ENCODE data around the gene LRRTM4.

Gene LRRTM4

GRCh38 chr2:76851000-76851399, 671.2 kb downstream of the LRRTM4 start:
- no peaks in the 10 kb centered on the region for H3K4me1 ChIP-seq (ENCODE audit: low read length)
- no peak overlapping the region for H3K27ac ChIP-seq (ENCODE audit: low read length)
- no peaks in the 10 kb centered on the region for H3K79me2 ChIP-seq (ENCODE audit: low read length)
- no peaks in the 10 kb centered on the region for H3K36me3 ChIP-seq (replicated peaks; ENCODE audit: low read depth, low read length)
- H4K20me1 ChIP-seq (ENCODE audit: insufficient read depth, low read length): no peaks in the 10 kb centered on the region
- H3K9me3 ChIP-seq (ENCODE audit: insufficient read depth, low read length): no peaks in the 10 kb centered on the region
- H2AFZ ChIP-seq (ENCODE audit: low read depth, low read length): no peak overlapping the region
- no peak overlapping the region for H3K9ac ChIP-seq (ENCODE audit: low read length)
- H3K4me3 ChIP-seq (ENCODE audit: low read length): no peak overlapping the region
- H3K27me3 ChIP-seq (ENCODE audit: low read depth, low read length): no peaks in the 10 kb centered on the region
- no peak overlapping the region for H3K4me2 ChIP-seq (ENCODE audit: low read length)
- TF ChIP-seq CTCF (IDR thresholded peaks at IDR 0.05; ENCODE audit: low read depth, low read length) (no peak), EZH2phosphoT487 (IDR thresholded peaks at IDR 0.05; ENCODE audit: low read depth) (no peak)

- no peaks in the 10 kb centered on the region for H4K20me1 ChIP-seq (ENCODE audit: insufficient read depth, low read length)
- H3K27ac ChIP-seq (ENCODE audit: low read length): no peak overlapping the region
- no peak overlapping the region for H3K4me3 ChIP-seq (ENCODE audit: low read length)
- no peaks in the 10 kb centered on the region for H3K9me3 ChIP-seq (ENCODE audit: insufficient read depth, low read length)
- no peaks in the 10 kb centered on the region for H3K27me3 ChIP-seq (ENCODE audit: low read depth, low read length)
- no peaks in the 10 kb centered on the region for H3K36me3 ChIP-seq (replicated peaks; ENCODE audit: low read depth, low read length)
- TF ChIP-seq EZH2phosphoT487 (IDR thresholded peaks at IDR 0.05; ENCODE audit: low read depth): no peak
- no peak overlapping the region for H3K9ac ChIP-seq (ENCODE audit: low read length)
- no peaks in the 10 kb centered on the region for H3K4me1 ChIP-seq (ENCODE audit: low read length)
- no peak overlapping the region for H2AFZ ChIP-seq (ENCODE audit: low read depth, low read length)
- H3K4me2 ChIP-seq (ENCODE audit: low read length): no peak overlapping the region
- no peaks in the 10 kb centered on the region for H3K79me2 ChIP-seq (ENCODE audit: low read length)
Measured at GRCh38 chr2:76849086-76849485, 673.1 kb downstream of the LRRTM4 start.

GRCh38 chr2:76839826-76840225, 682.4 kb downstream of the LRRTM4 start:
- Histone ChIP-seq H3K79me2 (ENCODE audit: low read length) (no peaks in the 10 kb centered on the region), H3K27me3 (ENCODE audit: low read depth, low read length) (no peaks in the 10 kb centered on the region), H3K4me1 (ENCODE audit: low read length) (no peaks in the 10 kb centered on the region), H3K9me3 (ENCODE audit: insufficient read depth, low read length) (no peaks in the 10 kb centered on the region), H3K27ac (ENCODE audit: low read length) (no peak overlapping the region), H2AFZ (ENCODE audit: low read depth, low read length) (no peak overlapping the region), H3K9ac (ENCODE audit: low read length) (no peak overlapping the region), H4K20me1 (ENCODE audit: insufficient read depth, low read length) (no peaks in the 10 kb centered on the region), H3K4me2 (ENCODE audit: low read length) (no peak overlapping the region), H3K4me3 (ENCODE audit: low read length) (no peak overlapping the region), H3K36me3 (replicated peaks; ENCODE audit: low read depth, low read length) (no peaks in the 10 kb centered on the region)
- no peak for TF ChIP-seq EZH2phosphoT487 (IDR thresholded peaks at IDR 0.05; ENCODE audit: low read depth)
- TF ChIP-seq CTCF (IDR thresholded peaks at IDR 0.05; ENCODE audit: low read depth, low read length): no peak

GRCh38 chr2:76829374-76830234, 692.6 kb downstream of the LRRTM4 start:
- H3K4me2 ChIP-seq (ENCODE audit: low read length): no peak overlapping the region
- H3K36me3 ChIP-seq (replicated peaks; ENCODE audit: low read depth, low read length): no peaks in the 10 kb centered on the region
- H3K4me3 ChIP-seq (ENCODE audit: low read length): no peak overlapping the region
- H3K27me3 ChIP-seq (ENCODE audit: low read depth, low read length): no peaks in the 10 kb centered on the region
- no peaks in the 10 kb centered on the region for H3K4me1 ChIP-seq (ENCODE audit: low read length)
- no peaks in the 10 kb centered on the region for H3K9me3 ChIP-seq (ENCODE audit: insufficient read depth, low read length)
- no peak overlapping the region for H3K9ac ChIP-seq (ENCODE audit: low read length)
- H3K79me2 ChIP-seq (ENCODE audit: low read length): no peaks in the 10 kb centered on the region
- no peaks in the 10 kb centered on the region for H4K20me1 ChIP-seq (ENCODE audit: insufficient read depth, low read length)
- no peak overlapping the region for H2AFZ ChIP-seq (ENCODE audit: low read depth, low read length)
- no peak overlapping the region for H3K27ac ChIP-seq (ENCODE audit: low read length)
- TF ChIP-seq EZH2phosphoT487 (IDR thresholded peaks at IDR 0.05; ENCODE audit: low read depth) (no peak), CTCF (IDR thresholded peaks at IDR 0.05; ENCODE audit: low read depth, low read length) (no peak)

Measured in OCI-LY3 (cell line).